GM20000 (cell line): ENCODE measurements around the gene TCTN2.

Experiments
- DNase-seq: peaks from one replicate; pipeline ENCODE4 v3.0.0; 2012; ENCODE audit warnings: low spot score
- CTCF ChIP-seq: IDR thresholded peaks from 2 replicates; pipeline ENCODE4 v1.5.1; 2012; ENCODE audit warnings: mild to moderate bottlenecking, control low read depth; ENCODE audit errors: extremely low read depth, missing control alignments

TCTN2 gene

GRCh38 chr12:123645878-123646277 is 25.0 kb upstream of the TCTN2 start:
- no peak for DNase-seq
- TF ChIP-seq CTCF: no peak

GRCh38 chr12:123648401-123648800 is 22.5 kb upstream of the TCTN2 start:
- TF ChIP-seq CTCF: no peak

GRCh38 chr12:123654129-123654701 is 16.7 kb upstream of the TCTN2 start:
- TF ChIP-seq CTCF: no peak
- no peak for DNase-seq

More at GRCh38 chr12:123648401-123648800, 22.5 kb upstream of the TCTN2 start:
- DNase-seq: no peak

DNA sequence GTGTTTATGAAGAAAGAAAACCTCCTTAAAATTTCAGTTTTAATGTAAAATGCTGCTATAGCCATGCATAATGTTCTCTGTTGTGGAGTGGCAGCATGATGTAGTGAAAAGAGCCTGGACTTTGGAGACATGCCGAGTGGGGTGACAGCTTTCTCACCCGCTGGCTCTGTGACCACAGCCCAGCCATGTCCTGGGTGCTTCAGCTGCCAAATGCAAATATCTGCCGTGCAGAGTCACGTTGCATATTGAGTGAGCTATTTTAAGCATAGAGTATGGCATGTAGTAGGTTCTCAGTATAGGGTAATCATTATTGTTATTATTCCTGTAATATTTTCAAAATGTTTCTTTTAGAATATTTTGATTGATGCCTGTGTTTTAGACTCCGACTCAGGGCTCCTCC is 15.5 kb upstream of the TCTN2 start:
- TF ChIP-seq CTCF: no peak
- DNase-seq: peak; percentile 47

DNA sequence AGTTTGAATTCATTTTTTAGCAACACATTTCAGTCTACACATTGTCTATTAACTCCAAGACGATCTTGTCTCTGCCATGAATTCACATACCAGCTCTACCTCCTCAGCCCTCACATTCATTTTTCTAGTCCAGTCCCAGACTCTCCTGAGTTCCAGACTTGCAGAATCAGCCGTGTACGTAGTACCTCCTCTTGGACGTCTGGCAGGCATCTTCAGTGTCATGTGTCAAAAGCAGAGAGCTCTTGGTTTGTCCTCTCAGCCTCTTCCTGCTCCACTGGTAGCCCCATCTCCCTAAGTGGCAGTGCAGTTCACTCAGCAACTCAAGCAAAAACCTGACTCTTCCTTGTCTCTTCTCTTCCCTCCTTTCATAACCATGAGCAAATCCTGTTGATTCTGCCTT is 14.5 kb upstream of the TCTN2 start:
- DNase-seq: no peak
- no peak for TF ChIP-seq CTCF

- DNase-seq: no peak
These were observed 13.7 kb upstream of the TCTN2 start for GRCh38 chr12:123657211-123657610.

More at GRCh38 chr12:123657211-123657610, 13.7 kb upstream of the TCTN2 start:
- TF ChIP-seq CTCF: no peak
